CD14-positive monocyte (primary cell): Measurements from ENCODE around the gene TLR7. TPM values are rescaled to one million over a fixed set of nuclear protein-coding genes. Genes with fewer than 3 reads are reported as not detected.

ENCODE experiments used
- DNase-seq, 3 donors: peaks; one replicate each; pipeline ENCODE4 v3.0.0-alpha.2; 2011 to 2022
- H2AFZ ChIP-seq: 2 replicates; pipeline ENCODE4 v1.6.0; 2012; ENCODE audit warnings: mild to moderate bottlenecking, low read depth, low read length, inconsistent platforms; ENCODE audit not compliant: insufficient read depth, poor library complexity, severe bottlenecking
- H3K27ac ChIP-seq, 2 donors: 1 replicate in 1 of 2; 2 replicates in 1 of 2; pipeline ENCODE4 v1.5.1; 2012 to 2013; ENCODE audit warnings: low read length in 2 of 2, control low read depth in 1 of 2, inconsistent platforms in 1 of 2, low read depth in 1 of 2, mild to moderate bottlenecking in 1 of 2
- H3K27me3 ChIP-seq, 2 donors: one replicate each; pipeline versions ENCODE4 v1.6.0 to v1.6.1; 2011 to 2013; ENCODE audit warnings: low read length in 2 of 2; ENCODE audit not compliant: control insufficient read depth in 2 of 2, insufficient read depth in 2 of 2
- H3K36me3 ChIP-seq, 2 donors: replicated peaks in 1 of 2; 1 replicate in 1 of 2; 2 replicates in 1 of 2; pipeline versions ENCODE4 v1.5.1 to v1.6.1; 2012 to 2013; ENCODE audit warnings: low read length in 2 of 2, control low read depth in 1 of 2, inconsistent platforms in 1 of 2, mild to moderate bottlenecking in 1 of 2; ENCODE audit not compliant: insufficient read depth in 2 of 2, control insufficient read depth in 1 of 2
- H3K4me1 ChIP-seq, 2 donors: 1 replicate in 1 of 2; 2 replicates in 1 of 2; pipeline versions ENCODE4 v1.5.1 to v1.6.1; 2012 to 2013; ENCODE audit warnings: low read length in 2 of 2, control low read depth in 1 of 2, inconsistent platforms in 1 of 2, mild to moderate bottlenecking in 1 of 2, moderate library complexity in 1 of 2; ENCODE audit not compliant: insufficient read depth in 2 of 2, control insufficient read depth in 1 of 2
- H3K4me2 ChIP-seq: replicated peaks from 2 replicates; pipeline ENCODE3; 2012; ENCODE audit warnings: low read length, moderate library complexity, mild to moderate bottlenecking; ENCODE audit not compliant: poor library complexity, severe bottlenecking; ENCODE audit errors: extremely low read depth
- H3K4me3 ChIP-seq, 3 experiments: fragments of 200-600 bp in 1 of 3; sonication (generic) in 1 of 3; replicated peaks in 1 of 3; 1 replicate in 2 of 3; 2 replicates in 1 of 3; pipeline ENCODE4 v1.5.1; 2011 to 2013; ENCODE audit warnings: low read length in 3 of 3, mild to moderate bottlenecking in 3 of 3, control low read depth in 2 of 3, low read depth in 2 of 3, inconsistent platforms in 1 of 3, moderate library complexity in 1 of 3
- H3K79me2 ChIP-seq: 2 replicates; pipeline ENCODE4 v1.6.0; 2012; ENCODE audit warnings: mild to moderate bottlenecking, control low read depth, inconsistent platforms, low read length, moderate library complexity; ENCODE audit not compliant: insufficient read depth
- H3K9ac ChIP-seq: 2 replicates; pipeline ENCODE4 v1.6.0; 2017; ENCODE audit warnings: low read length, mild to moderate bottlenecking; ENCODE audit not compliant: insufficient read depth, poor library complexity, severe bottlenecking
- H3K9me3 ChIP-seq, 2 donors: replicated peaks in 1 of 2; 1 replicate in 1 of 2; 2 replicates in 1 of 2; pipeline versions ENCODE4 v1.5.1 to v1.6.1; 2012 to 2013; ENCODE audit warnings: low read length in 2 of 2, control low read depth in 1 of 2; ENCODE audit not compliant: control insufficient read depth in 1 of 2, insufficient read depth in 1 of 2
- H4K20me1 ChIP-seq: 2 replicates; pipeline ENCODE4 v1.6.0; 2012; ENCODE audit warnings: mild to moderate bottlenecking, low read length, control low read depth, moderate library complexity; ENCODE audit not compliant: insufficient read depth
- H3K27ac Mint-ChIP-seq, 7 donors: one replicate each; pipeline ENCODE4 v1.8.0; 2020; ENCODE audit warnings: mild to moderate bottlenecking in 7 of 7, mixed read lengths in 7 of 7, moderate library complexity in 6 of 7, inconsistent platforms in 2 of 7
- H3K27me3 Mint-ChIP-seq, 3 donors: one replicate each; pipeline ENCODE4 v1.8.0; 2021 to 2022; ENCODE audit warnings: low read depth in 3 of 3, mild to moderate bottlenecking in 3 of 3, mixed read lengths in 3 of 3, moderate library complexity in 3 of 3, inconsistent platforms in 1 of 3
- H3K36me3 Mint-ChIP-seq, 2 donors: one replicate each; pipeline ENCODE4 v1.8.0; 2020; ENCODE audit warnings: mixed read lengths in 2 of 2, inconsistent platforms in 1 of 2, mild to moderate bottlenecking in 1 of 2
- H3K4me1 Mint-ChIP-seq: one replicate; pipeline ENCODE4 v1.8.0; 2020; ENCODE audit warnings: mild to moderate bottlenecking, mixed read lengths
- H3K4me3 Mint-ChIP-seq, 2 donors: one replicate each; pipeline ENCODE4 v1.8.0; 2020; ENCODE audit warnings: mild to moderate bottlenecking in 2 of 2, mixed read lengths in 2 of 2, moderate library complexity in 1 of 2
- H3K9me3 Mint-ChIP-seq, 7 donors: one replicate each; pipeline ENCODE4 v1.8.0; 2020 to 2022; ENCODE audit warnings: mixed read lengths in 7 of 7, mild to moderate bottlenecking in 6 of 7, moderate library complexity in 6 of 7, inconsistent platforms in 2 of 7
- CTCF ChIP-seq: fragments of 200-600 bp; IDR thresholded peaks from one replicate; pipeline ENCODE4 v1.8.0; 2022; ENCODE audit warnings: antibody characterized with exemption, mild to moderate bottlenecking
- WGBS: methylation state at CpG from one replicate; pipeline ENCODE4 v1.1.5; 2013; ENCODE audit warnings: missing lambda C conversion rate; ENCODE audit not compliant: insufficient coverage; 5-methylcytosine and 5-hydroxymethylcytosine counted together
- intact Hi-C, 2 donors: fragments of 100-400 bp; cut with micrococcal nuclease; formaldehyde crosslinking; loops; one replicate each; pipeline versions ENCODE4 v1.15.0 to v1.15.1; 2023
- polyA plus RNA-seq, 3 donors: library from polyadenylated mRNA; depleted of rRNA in 1 of 3; unstranded in 2 of 3; stranded (reverse) in 1 of 3; fragments of 300-500 nt in 2 of 3; fragments of >200 nt in 1 of 3; fragmentation: Illumina TruSeq in 2 of 3; gene quantifications; 1 replicate in 2 of 3; 2 replicates in 1 of 3; pipeline ENCODE4 v1.2.3, GENCODE V29; 2012 to 2021

The TLR7 gene
- polyA plus RNA-seq, 3 donors: 4.2 to 27.3 (median 23.0) TPM

DNA sequence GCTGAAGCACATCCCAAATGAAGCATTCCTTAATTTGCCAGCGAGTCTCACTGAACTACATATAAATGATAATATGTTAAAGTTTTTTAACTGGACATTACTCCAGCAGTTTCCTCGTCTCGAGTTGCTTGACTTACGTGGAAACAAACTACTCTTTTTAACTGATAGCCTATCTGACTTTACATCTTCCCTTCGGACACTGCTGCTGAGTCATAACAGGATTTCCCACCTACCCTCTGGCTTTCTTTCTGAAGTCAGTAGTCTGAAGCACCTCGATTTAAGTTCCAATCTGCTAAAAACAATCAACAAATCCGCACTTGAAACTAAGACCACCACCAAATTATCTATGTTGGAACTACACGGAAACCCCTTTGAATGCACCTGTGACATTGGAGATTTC lies 54.1 kb downstream of the TLR7 start:
- H3K4me1 Mint-ChIP-seq: peaks cover 34% of the 10 kb centered on the region
- H3K4me3 ChIP-seq: no peak overlapping the region
- TF ChIP-seq CTCF: no peak

GRCh38 chrX:12921886-12922598 lies 55.2 kb downstream of the TLR7 start:
- peaks cover 0 to 46% (median 0%) of the 10 kb centered on the region in 3 donors for H3K27me3 Mint-ChIP-seq
- Histone ChIP-seq H3K79me2 (peaks cover 50% of the 10 kb centered on the region), H3K4me1 (peaks cover 20 to 24% of the 10 kb centered on the region in 2 donors), H3K9ac (no peak overlapping the region), H4K20me1 (peaks cover 63% of the 10 kb centered on the region), H3K36me3 (peaks cover 37 to 44% of the 10 kb centered on the region in 2 donors), H3K27ac (no peak overlapping the region), H3K4me2 (no peak overlapping the region), H3K27me3 (peaks cover 0 to 43% of the 10 kb centered on the region in 2 donors), H3K9me3 (peaks cover 6 to 13% of the 10 kb centered on the region in 2 donors), H2AFZ (no peak overlapping the region), H3K4me3 (no peak overlapping the region)
- no peak overlapping the region for H3K4me3 Mint-ChIP-seq
- DNase-seq: no peak
- intact Hi-C loops: no loop called here
- H3K9me3 Mint-ChIP-seq: peaks cover 5 to 29% (median 13%) of the 10 kb centered on the region in 7 donors
- TF ChIP-seq CTCF: no peak
- H3K36me3 Mint-ChIP-seq: peaks cover 36 to 42% of the 10 kb centered on the region in 2 donors
- no CpG with 5 or more reads among the region's 10 CpGs for WGBS
- H3K4me1 Mint-ChIP-seq: peaks cover 27% of the 10 kb centered on the region
- H3K27ac Mint-ChIP-seq: no peak overlapping the region

More for the DNA sequence above, 54.1 kb downstream of the TLR7 start:
- H3K9ac ChIP-seq: no peak overlapping the region
- Mint-ChIP-seq H3K9me3 (peaks cover 5 to 26% (median 13%) of the 10 kb centered on the region in 7 donors), H3K36me3 (peaks cover 40 to 47% of the 10 kb centered on the region in 2 donors), H3K27me3 (peaks cover 0 to 50% (median 0%) of the 10 kb centered on the region in 3 donors), H3K27ac (no peak overlapping the region), H3K4me3 (no peak overlapping the region)
- no peak overlapping the region for H3K4me2 ChIP-seq
- H3K27me3 ChIP-seq: peaks cover 0 to 44% of the 10 kb centered on the region in 2 donors
- intact Hi-C loops: no loop called here
- H3K27ac ChIP-seq: no peak overlapping the region
- peaks cover 29 to 35% of the 10 kb centered on the region in 2 donors for H3K4me1 ChIP-seq
- peaks cover 60% of the 10 kb centered on the region for H3K79me2 ChIP-seq
- H3K9me3 ChIP-seq: peaks cover 6 to 13% of the 10 kb centered on the region in 2 donors
- no peak overlapping the region for H2AFZ ChIP-seq
- no peak for DNase-seq
- WGBS: 60% methylated on average over 1 of the region's 8 CpGs
- H4K20me1 ChIP-seq: peaks cover 73% of the 10 kb centered on the region
- peaks cover 37 to 53% of the 10 kb centered on the region in 2 donors for H3K36me3 ChIP-seq
